ENCODE measurements around the gene DMAP1.

- TF ChIP-seq, protein P1, sequence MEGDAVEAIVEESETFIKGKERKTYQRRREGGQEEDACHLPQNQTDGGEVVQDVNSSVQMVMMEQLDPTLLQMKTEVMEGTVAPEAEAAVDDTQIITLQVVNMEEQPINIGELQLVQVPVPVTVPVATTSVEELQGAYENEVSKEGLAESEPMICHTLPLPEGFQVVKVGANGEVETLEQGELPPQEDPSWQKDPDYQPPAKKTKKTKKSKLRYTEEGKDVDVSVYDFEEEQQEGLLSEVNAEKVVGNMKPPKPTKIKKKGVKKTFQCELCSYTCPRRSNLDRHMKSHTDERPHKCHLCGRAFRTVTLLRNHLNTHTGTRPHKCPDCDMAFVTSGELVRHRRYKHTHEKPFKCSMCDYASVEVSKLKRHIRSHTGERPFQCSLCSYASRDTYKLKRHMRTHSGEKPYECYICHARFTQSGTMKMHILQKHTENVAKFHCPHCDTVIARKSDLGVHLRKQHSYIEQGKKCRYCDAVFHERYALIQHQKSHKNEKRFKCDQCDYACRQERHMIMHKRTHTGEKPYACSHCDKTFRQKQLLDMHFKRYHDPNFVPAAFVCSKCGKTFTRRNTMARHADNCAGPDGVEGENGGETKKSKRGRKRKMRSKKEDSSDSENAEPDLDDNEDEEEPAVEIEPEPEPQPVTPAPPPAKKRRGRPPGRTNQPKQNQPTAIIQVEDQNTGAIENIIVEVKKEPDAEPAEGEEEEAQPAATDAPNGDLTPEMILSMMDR (IDR thresholded peaks at IDR 0.05): no peak
- no peak for TF ChIP-seq POLR2A (IDR thresholded peaks at IDR 0.05)
Observed at GRCh38 chr1:44250068-44250781, 37.0 kb downstream of the DMAP1 start.
